Uterus (tissue), 4 donors: ENCODE measurements around the gene ANGEL1. TPM values are rescaled to one million over a fixed set of nuclear protein-coding genes. Genes with fewer than 3 reads are reported as not detected.

Source experiments
- DNase-seq, 2 donors: peaks; one replicate each; pipeline ENCODE4 v3.0.0-alpha.2; 2019 to 2020
- H3K27ac ChIP-seq, 2 donors: fragments of 200-600 bp; sonication (generic); 1 replicate in 1 of 2; 2 replicates in 1 of 2; pipeline ENCODE4 v1.5.1; 2016 to 2018
- H3K27me3 ChIP-seq, 2 donors: fragments of 200-600 bp; sonication (generic); one replicate each; pipeline ENCODE4 v1.5.1; 2018 to 2019; ENCODE audit warnings: control low read depth in 1 of 2
- H3K36me3 ChIP-seq, 2 donors: fragments of 200-600 bp; sonication (generic); one replicate each; pipeline ENCODE4 v1.5.1; 2019; ENCODE audit warnings: control low read depth in 1 of 2
- H3K4me1 ChIP-seq, 2 donors: fragments of 200-600 bp; sonication (generic); one replicate each; pipeline ENCODE4 v1.5.1; 2018 to 2019; ENCODE audit warnings: control low read depth in 1 of 2
- H3K4me3 ChIP-seq, 2 donors: fragments of 200-600 bp; sonication (generic); 1 replicate in 1 of 2; 2 replicates in 1 of 2; pipeline ENCODE4 v1.5.1; 2018 to 2019; ENCODE audit warnings: mild to moderate bottlenecking in 1 of 2
- H3K9me3 ChIP-seq, 2 donors: fragments of 200-600 bp; sonication (generic); one replicate each; pipeline ENCODE4 v1.5.1; 2019; ENCODE audit warnings: control low read depth in 1 of 2
- POLR2A ChIP-seq, 2 donors: fragments of 450-650 bp; IDR thresholded peaks; one replicate each; pipeline ENCODE4 v1.6.1; 2016; ENCODE audit warnings: antibody characterized with exemption in 2 of 2, mild to moderate bottlenecking in 1 of 2, moderate library complexity in 1 of 2
- intact Hi-C: fragments of 100-400 bp; cut with DNase I; formaldehyde crosslinking; loops from one replicate; pipeline ENCODE4 v1.15.1; 2023; ENCODE audit warnings: low total_unique reads
- total RNA-seq, 4 donors: library from RNA; depleted of rRNA in 3 of 4; stranded (reverse); fragments of >200 nt in 3 of 4; gene quantifications; one replicate each; pipeline versions ENCODE4 v1.1.0 to v1.2.4, GENCODE V29; 2014 to 2023
- TF ChIP-seq, protein P1 (sequence below), 4 experiments: fragments of 200-600 bp in 2 of 4; fragments of 450-650 bp in 2 of 4; sonication (generic) in 2 of 4; IDR thresholded peaks; one replicate each; pipeline ENCODE4 v1.5.1; 2016 to 2019; ENCODE audit warnings: antibody characterized with exemption in 4 of 4, mild to moderate bottlenecking in 2 of 4, moderate library complexity in 1 of 4
- donor health status: DM: yes; HTN: yes; CAD: no.

ANGEL1 gene
- total RNA-seq, 4 donors from 2014 or later, result 4.1 to 24.4 (median 10.5) TPM

DNA sequence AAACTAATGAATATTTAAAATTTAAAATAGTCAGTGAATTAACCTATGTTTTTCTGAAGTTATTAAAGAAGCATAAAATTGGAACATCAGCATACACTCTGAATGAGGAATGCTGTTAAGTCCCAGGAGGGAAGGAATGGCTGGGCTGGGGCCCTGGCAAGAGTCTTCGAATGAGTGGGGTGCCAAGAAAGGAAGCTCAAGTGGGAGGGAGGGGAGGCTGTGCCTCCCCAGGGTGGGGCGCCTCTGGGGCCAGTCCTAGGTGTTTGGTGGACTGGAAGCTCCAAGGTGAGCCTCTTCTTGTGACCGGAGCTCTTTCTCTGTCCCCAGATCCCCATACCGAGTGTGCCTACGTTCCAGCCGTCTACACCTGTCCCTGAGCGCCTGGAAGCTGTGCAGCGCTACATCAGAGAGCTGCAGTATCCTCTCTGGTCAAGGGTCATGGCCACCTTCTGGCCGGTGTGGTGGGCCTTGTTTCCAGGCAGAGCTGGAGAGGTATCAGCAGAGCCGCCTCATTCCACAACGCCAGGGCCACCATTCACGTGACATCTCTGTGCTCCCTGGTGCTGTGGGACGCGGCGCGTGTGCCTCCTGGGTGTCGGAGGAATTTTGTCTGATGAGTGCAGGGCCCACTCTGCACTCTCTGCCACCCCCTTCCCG, 42.9 kb downstream of the ANGEL1 start:
- no peaks in the 10 kb centered on the region for H3K9me3 ChIP-seq
- intact Hi-C loops, result no loop called here
- peaks cover 7 to 22% of the 10 kb centered on the region in 2 donors for H3K4me1 ChIP-seq
- no peaks in the 10 kb centered on the region for H3K27me3 ChIP-seq
- peak in 1 of 2 donors; percentile 9 for DNase-seq
- H3K36me3 ChIP-seq, result no peaks in the 10 kb centered on the region
- no peak overlapping the region for H3K27ac ChIP-seq
- H3K4me3 ChIP-seq, result no peak overlapping the region
- TF ChIP-seq, protein P1, sequence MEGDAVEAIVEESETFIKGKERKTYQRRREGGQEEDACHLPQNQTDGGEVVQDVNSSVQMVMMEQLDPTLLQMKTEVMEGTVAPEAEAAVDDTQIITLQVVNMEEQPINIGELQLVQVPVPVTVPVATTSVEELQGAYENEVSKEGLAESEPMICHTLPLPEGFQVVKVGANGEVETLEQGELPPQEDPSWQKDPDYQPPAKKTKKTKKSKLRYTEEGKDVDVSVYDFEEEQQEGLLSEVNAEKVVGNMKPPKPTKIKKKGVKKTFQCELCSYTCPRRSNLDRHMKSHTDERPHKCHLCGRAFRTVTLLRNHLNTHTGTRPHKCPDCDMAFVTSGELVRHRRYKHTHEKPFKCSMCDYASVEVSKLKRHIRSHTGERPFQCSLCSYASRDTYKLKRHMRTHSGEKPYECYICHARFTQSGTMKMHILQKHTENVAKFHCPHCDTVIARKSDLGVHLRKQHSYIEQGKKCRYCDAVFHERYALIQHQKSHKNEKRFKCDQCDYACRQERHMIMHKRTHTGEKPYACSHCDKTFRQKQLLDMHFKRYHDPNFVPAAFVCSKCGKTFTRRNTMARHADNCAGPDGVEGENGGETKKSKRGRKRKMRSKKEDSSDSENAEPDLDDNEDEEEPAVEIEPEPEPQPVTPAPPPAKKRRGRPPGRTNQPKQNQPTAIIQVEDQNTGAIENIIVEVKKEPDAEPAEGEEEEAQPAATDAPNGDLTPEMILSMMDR (IDR thresholded peaks at IDR 0.05), result no peak
- no peak for TF ChIP-seq POLR2A (IDR thresholded peaks at IDR 0.05)

DNA sequence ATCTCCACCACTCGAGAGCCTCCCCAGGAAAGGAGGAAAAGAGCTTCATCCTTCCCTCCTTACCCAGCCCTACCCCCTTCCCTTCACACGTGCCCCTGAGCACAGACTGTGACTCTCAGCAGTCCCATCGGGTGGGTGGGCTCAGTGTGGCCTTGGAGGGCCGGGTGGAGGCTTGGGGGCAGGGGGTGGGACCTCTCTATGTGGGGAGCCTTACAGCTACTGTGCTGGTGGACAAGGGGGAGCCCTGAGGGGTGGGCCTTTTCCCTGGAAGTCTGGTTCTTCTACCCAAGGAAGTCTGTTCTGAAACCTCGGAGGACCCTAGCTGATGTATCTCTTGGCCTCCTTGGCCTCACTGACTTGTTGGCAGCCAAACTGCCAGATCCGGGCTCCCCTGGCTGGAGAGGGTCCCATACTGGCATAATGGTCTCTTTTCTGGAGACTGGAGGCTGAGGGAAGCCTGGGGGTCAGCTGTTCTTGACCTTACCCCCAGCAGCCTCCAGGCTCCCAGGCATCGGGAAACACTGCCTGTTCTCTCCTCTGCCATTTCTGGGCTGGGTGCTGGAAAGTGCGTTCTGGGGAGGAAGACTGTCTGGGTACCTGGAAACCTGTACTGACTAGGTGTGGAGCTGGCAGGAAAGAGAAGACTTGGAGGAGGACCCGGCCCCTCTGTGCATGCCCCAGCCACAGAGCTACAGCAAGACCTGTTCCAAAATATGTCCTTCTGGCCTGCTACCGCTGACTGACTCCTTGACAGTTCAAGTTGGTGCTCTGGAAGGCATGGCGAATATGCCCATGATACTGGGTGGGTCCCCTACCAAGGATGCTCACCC, 43.8 kb downstream of the ANGEL1 start:
- Histone ChIP-seq H3K4me3 (no peak overlapping the region), H3K4me1 (peaks cover 5 to 19% of the 10 kb centered on the region in 2 donors), H3K9me3 (no peaks in the 10 kb centered on the region), H3K36me3 (no peaks in the 10 kb centered on the region), H3K27me3 (no peaks in the 10 kb centered on the region), H3K27ac (peak overlapping the region; percentile 52 to 56)
- no peak for DNase-seq
- intact Hi-C loops, result no loop called here
- TF ChIP-seq, protein P1 (IDR thresholded peaks at IDR 0.05), result no peak
- no peak for TF ChIP-seq POLR2A (IDR thresholded peaks at IDR 0.05)

DNA sequence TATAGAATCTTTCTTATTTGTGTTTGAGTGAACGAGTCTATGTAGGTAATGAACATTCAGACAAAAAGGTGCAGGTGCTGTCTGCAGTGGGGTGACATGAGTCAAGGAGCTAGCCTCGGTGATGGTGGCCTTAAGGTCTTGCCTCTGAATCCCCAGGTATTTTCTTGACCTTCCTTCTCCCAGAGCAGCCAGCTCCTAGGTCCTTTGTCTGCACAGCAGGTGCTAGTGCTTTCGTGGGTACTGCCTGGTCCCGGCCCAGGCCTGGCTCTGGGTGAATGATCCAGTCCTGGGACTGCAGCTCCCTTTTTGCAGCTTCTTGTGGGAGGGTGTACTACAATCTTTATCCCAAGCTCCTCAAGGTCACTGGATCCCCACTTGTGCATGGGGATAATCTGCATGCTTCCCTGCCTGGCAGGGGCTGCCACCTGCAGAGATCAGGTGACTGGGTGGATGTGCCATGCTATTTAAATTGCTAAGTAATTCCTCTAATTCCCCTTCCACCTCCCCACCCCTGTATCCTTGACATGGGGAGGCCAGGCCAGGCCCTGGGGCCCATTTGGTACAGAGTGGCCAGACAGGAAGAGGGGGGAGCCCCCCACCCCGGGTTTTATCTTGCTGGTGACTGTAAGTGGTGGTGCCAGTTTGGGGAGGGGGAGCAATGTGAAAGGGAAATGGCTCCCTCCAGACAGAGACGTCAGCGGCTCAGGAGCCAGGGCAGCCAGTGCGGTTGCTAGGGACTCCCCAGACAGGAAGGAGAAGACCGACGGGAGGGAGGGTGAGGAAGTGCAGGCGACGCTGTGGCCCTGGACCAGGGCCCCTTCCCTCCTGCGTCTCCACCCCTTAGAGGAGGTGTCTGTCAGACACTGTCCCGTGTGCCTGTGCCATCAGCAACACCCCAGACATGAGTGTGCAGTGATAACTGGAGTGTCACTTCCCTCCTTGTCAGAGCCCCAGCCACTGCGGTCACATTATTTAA, 44.7 kb downstream of the ANGEL1 start:
- no peak for TF ChIP-seq POLR2A (IDR thresholded peaks at IDR 0.05)
- TF ChIP-seq, protein P1 (IDR thresholded peaks at IDR 0.05), result no peak
- peak overlapping the region; percentile 52 to 56 for H3K27ac ChIP-seq
- H3K27me3 ChIP-seq, result no peaks in the 10 kb centered on the region
- no peaks in the 10 kb centered on the region for H3K9me3 ChIP-seq
- intact Hi-C loops, result no loop called here
- no peak overlapping the region for H3K4me3 ChIP-seq
- H3K36me3 ChIP-seq, result no peaks in the 10 kb centered on the region
- DNase-seq, result peak in 1 of 2 donors; percentile 23
- peaks cover 4 to 13% of the 10 kb centered on the region in 2 donors for H3K4me1 ChIP-seq

DNA sequence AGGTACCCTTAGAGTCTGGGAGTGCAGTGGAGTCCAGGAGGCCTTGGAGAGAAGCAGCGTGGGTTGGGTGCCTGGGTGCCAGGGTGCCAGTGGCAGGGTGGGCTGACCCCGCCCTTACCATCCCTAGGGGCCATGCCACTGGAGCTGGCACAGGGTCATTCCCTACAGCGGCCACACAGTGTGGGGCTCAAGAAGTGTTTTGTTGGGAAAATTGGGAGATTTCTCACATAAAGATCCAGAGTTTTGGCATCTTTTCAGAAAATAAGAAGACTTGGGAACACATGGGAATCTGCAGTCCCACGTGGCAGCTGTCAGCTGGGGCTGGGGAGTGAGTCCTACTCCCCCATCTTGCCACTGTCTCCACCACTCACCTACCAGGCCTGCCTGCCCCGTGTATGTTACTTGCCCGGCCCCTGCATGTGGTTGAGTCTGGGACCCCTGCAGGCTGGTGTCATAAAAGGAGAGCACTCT, 47.2 kb downstream of the ANGEL1 start:
- DNase-seq, result no peak
- peak overlapping the region in 1 of 2 donors; percentile 69 for H3K27ac ChIP-seq

More for the DNA sequence above, 47.2 kb downstream of the ANGEL1 start:
- TF ChIP-seq POLR2A (IDR thresholded peaks at IDR 0.05), result no peak
- TF ChIP-seq, protein P1 (IDR thresholded peaks at IDR 0.05), result no peak
- no peaks in the 10 kb centered on the region for H3K27me3 ChIP-seq
- H3K36me3 ChIP-seq, result no peaks in the 10 kb centered on the region
- H3K9me3 ChIP-seq, result no peaks in the 10 kb centered on the region
- peaks cover 4% of the 10 kb centered on the region in 2 donors for H3K4me1 ChIP-seq
- no peak overlapping the region for H3K4me3 ChIP-seq
- intact Hi-C loops, result no loop called here
